Endothelial cell of umbilical vein (primary cell): Measurements from ENCODE around the gene GRIA3. TPM values are rescaled to one million over a fixed set of nuclear protein-coding genes. Genes with fewer than 3 reads are reported as not detected.

ENCODE experiments used
- BruUV-seq: library from RNA; stranded (reverse); fragments of 400-500 nt; replicated peaks from 2 replicates; lab custom pipeline; 2021; lab: Mats Ljungman, UMichigan
- CTCF ChIA-PET: fragments of 300-600, 350-600 bp; sonication (Branson Sonifier 250); formaldehyde crosslinking; loops from one replicate; lab custom pipeline; 2021; ENCODE audit warnings: antibody characterized with exemption, inconsistent platforms; lab: Charles Lee
- POLR2A ChIA-PET: fragments of 300-600, 350-600 bp; sonication (Branson Sonifier 250); formaldehyde crosslinking; loops from one replicate; lab custom pipeline; 2021; ENCODE audit warnings: antibody characterized with exemption, inconsistent platforms; lab: Charles Lee
- DNase-seq: peaks from one replicate; pipeline ENCODE4 v3.0.0-alpha.2; 2011; ENCODE audit warnings: low read depth, low spot score
- FAIRE-seq: peaks from 2 replicates; lab custom pipeline; 2011; peaks lifted over from hg19 to GRCh38; lab: Jason Lieb, UNC
- H2AFZ ChIP-seq: 2 replicates; pipeline ENCODE4 v1.6.0; 2012; ENCODE audit warnings: low read depth, low read length, control low read depth, inconsistent platforms
- H3K27ac ChIP-seq: 2 replicates; pipeline ENCODE4 v1.5.1; 2011; ENCODE audit warnings: low read depth, mild to moderate bottlenecking, control low read depth, low read length, moderate library complexity; ENCODE audit not compliant: insufficient read depth
- H3K27me3 ChIP-seq, 2 experiments: 2 replicates each; pipeline versions ENCODE4 v1.6.0 to v1.6.1; 2011; ENCODE audit warnings: low read length in 2 of 2, mixed read lengths in 1 of 2; ENCODE audit not compliant: control insufficient read depth in 2 of 2, insufficient read depth in 2 of 2
- H3K36me3 ChIP-seq, 2 experiments: 2 replicates in 1 of 2; 3 replicates in 1 of 2; pipeline ENCODE4 v1.5.1; 2011; ENCODE audit warnings: low read length in 2 of 2, mild to moderate bottlenecking in 1 of 2, moderate library complexity in 1 of 2; ENCODE audit not compliant: control insufficient read depth in 2 of 2, insufficient read depth in 2 of 2; ENCODE audit errors: extremely low read depth in 1 of 2
- H3K4me1 ChIP-seq: 3 replicates; pipeline ENCODE4 v1.5.1; 2011; ENCODE audit warnings: mild to moderate bottlenecking, low read length; ENCODE audit not compliant: control insufficient read depth, insufficient read depth; ENCODE audit errors: extremely low read depth
- H3K4me2 ChIP-seq: 2 replicates; pipeline ENCODE4 v1.6.1; 2011; ENCODE audit warnings: low read length, control low read depth, mixed read lengths; ENCODE audit not compliant: insufficient read depth
- H3K4me3 ChIP-seq, 3 experiments: fragments of 200-600 bp in 1 of 3; sonication (generic), shearing (Covaris generic) in 1 of 3; replicated peaks in 1 of 3; 2 replicates each; pipeline ENCODE4 v1.5.1; 2011 to 2016; ENCODE audit warnings: control low read depth in 3 of 3, low read length in 3 of 3, mild to moderate bottlenecking in 2 of 3, inconsistent platforms in 1 of 3, low read depth in 1 of 3, moderate library complexity in 1 of 3; ENCODE audit not compliant: insufficient read depth in 1 of 3
- H3K79me2 ChIP-seq: 2 replicates; pipeline ENCODE4 v1.6.0; 2012; ENCODE audit warnings: low read length, inconsistent platforms; ENCODE audit not compliant: control insufficient read depth, insufficient read depth
- H3K9ac ChIP-seq: replicated peaks from 2 replicates; pipeline ENCODE3; 2011; ENCODE audit warnings: low read length, control low read depth; ENCODE audit not compliant: insufficient read depth; ENCODE audit errors: extremely low read depth
- H3K9me1 ChIP-seq: replicated peaks from 3 replicates; pipeline ENCODE4 v1.6.0; 2011; ENCODE audit warnings: mild to moderate bottlenecking, low read length; ENCODE audit not compliant: control insufficient read depth, insufficient read depth; ENCODE audit errors: extremely low read depth
- H3K9me3 ChIP-seq: replicated peaks from 2 replicates; pipeline ENCODE4 v1.5.1; 2012; ENCODE audit warnings: low read length, inconsistent platforms; ENCODE audit not compliant: control insufficient read depth, insufficient read depth
- H4K20me1 ChIP-seq: replicated peaks from 2 replicates; pipeline ENCODE3; 2011; ENCODE audit warnings: mild to moderate bottlenecking, low read length; ENCODE audit not compliant: control insufficient read depth, insufficient read depth; ENCODE audit errors: extremely low read depth
- EZH2 ChIP-seq: IDR thresholded peaks from 2 replicates; pipeline ENCODE4 v1.6.1; 2012; ENCODE audit warnings: borderline replicate concordance, low read depth, mild to moderate bottlenecking, moderate library complexity, low read length, inconsistent platforms; ENCODE audit not compliant: severe bottlenecking
- FOS ChIP-seq: IDR thresholded peaks from 2 replicates; pipeline ENCODE4 v1.6.1; 2011; ENCODE audit warnings: mild to moderate bottlenecking, low read length, moderate library complexity, borderline replicate concordance; ENCODE audit not compliant: insufficient read depth
- GATA2 ChIP-seq: IDR thresholded peaks from 2 replicates; pipeline ENCODE4 v1.7.0; 2011; ENCODE audit warnings: low read depth, mild to moderate bottlenecking, moderate library complexity, mixed read lengths, low read length; ENCODE audit not compliant: insufficient read length, insufficient read depth
- JUN ChIP-seq: IDR thresholded peaks from 2 replicates; pipeline ENCODE4 v1.6.1; 2011; ENCODE audit warnings: borderline replicate concordance, low read depth; ENCODE audit not compliant: insufficient read length, insufficient read depth
- MYC ChIP-seq: IDR thresholded peaks from one replicate; pipeline ENCODE4 v1.6.1; 2011; ENCODE audit warnings: mild to moderate bottlenecking, low read depth, low read length
- POLR2A ChIP-seq: IDR thresholded peaks from 2 replicates; pipeline ENCODE4 v1.6.1; 2012; ENCODE audit warnings: low read depth, mild to moderate bottlenecking, control low read depth, low read length
- POLR2AphosphoS5 ChIP-seq: IDR thresholded peaks from 2 replicates; pipeline ENCODE4 v1.6.1; 2012; ENCODE audit warnings: low read depth, mild to moderate bottlenecking, control low read depth, low read length, moderate library complexity; ENCODE audit not compliant: insufficient read depth
- dilution Hi-C: fragments of 300-500 bp; cut with MboI; formaldehyde crosslinking; loops from one replicate; pipeline ENCODE4 v1.15.0; 2019; ENCODE audit warnings: low sequenced_read_pairs; ENCODE audit not compliant: extremely low pct_ligation_motif_present
- intact Hi-C: fragments of 100-400 bp; cut with micrococcal nuclease; formaldehyde crosslinking; loops from one replicate; pipeline ENCODE4 v1.10.0; 2022
- polyA plus RNA-seq, 4 experiments: library from polyadenylated mRNA; depleted of rRNA in 3 of 4; stranded (reverse) in 3 of 4; unstranded in 1 of 4; fragments of >200 nt; gene quantifications; 2 replicates each; pipeline versions ENCODE4 v1.2.1 to v1.2.3, GENCODE V29; 2011 to 2012; ENCODE audit warnings: missing spikeins in 1 of 4
- total RNA-seq: library from RNA; stranded (reverse); gene quantifications from 2 replicates; pipeline ENCODE4 v1.2.3, GENCODE V29; 2021
- TF ChIP-seq, protein P1 (sequence below): IDR thresholded peaks from 2 replicates; pipeline ENCODE4 v1.6.1; 2011; ENCODE audit not compliant: insufficient read depth, insufficient read length
- TF ChIP-seq, protein P2 (sequence below), 2 donors: IDR thresholded peaks; 1 replicate in 1 of 2; 2 replicates in 1 of 2; pipeline ENCODE4 v1.5.1; 2011; ENCODE audit warnings: low read length in 2 of 2, mild to moderate bottlenecking in 2 of 2, moderate library complexity in 2 of 2, control low read depth in 1 of 2, inconsistent platforms in 1 of 2, low read depth in 1 of 2; ENCODE audit not compliant: insufficient read depth in 1 of 2; ENCODE audit errors: extremely low read depth in 1 of 2

The GRIA3 gene
- total and polyA plus RNA-seq, 2 donors (not counting 3 experiments of a cell fraction or from before 2014, with no cell fraction given): not detected

DNA sequence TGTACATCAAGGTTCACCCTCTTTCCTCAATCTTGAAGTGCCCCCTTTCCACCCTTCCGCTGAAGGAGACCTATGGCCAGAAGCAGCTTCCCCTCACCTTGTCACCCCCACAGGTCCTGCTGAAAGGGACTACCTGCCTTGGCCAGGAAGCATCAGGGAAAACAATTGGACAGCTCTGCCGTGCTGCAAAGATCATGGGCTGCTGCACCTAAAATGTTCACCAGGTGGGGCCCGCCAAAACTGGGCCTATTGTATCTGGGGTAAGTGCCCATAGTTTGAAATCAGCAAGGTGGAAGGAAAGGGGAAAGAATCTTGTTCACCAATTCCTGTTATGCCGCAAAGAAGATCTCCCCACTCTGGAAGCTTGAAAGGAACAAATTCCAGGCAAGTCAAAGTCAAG lies 18.4 kb downstream of the GRIA3 start:
- Histone ChIP-seq H2AFZ (no peak overlapping the region), H3K27me3 (no peaks in the 10 kb centered on the region), H3K27ac (no peak overlapping the region), H3K4me2 (no peak overlapping the region), H3K79me2 (no peaks in the 10 kb centered on the region), H3K9ac (no peak overlapping the region), H3K9me1 (no peaks in the 10 kb centered on the region), H3K4me1 (no peaks in the 10 kb centered on the region), H3K36me3 (no peaks in the 10 kb centered on the region), H3K4me3 (no peak overlapping the region), H3K9me3 (no peaks in the 10 kb centered on the region), H4K20me1 (no peaks in the 10 kb centered on the region)
- POLR2A ChIA-PET: no interaction called here
- TF ChIP-seq JUN (no peak), GATA2 (no peak), FOS (no peak), POLR2A (no peak), EZH2 (no peak)
- TF ChIP-seq, protein P1, sequence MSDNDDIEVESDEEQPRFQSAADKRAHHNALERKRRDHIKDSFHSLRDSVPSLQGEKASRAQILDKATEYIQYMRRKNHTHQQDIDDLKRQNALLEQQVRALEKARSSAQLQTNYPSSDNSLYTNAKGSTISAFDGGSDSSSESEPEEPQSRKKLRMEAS: no peak
- intact Hi-C loops: no loop called here
- no peak for FAIRE-seq
- dilution Hi-C loops: no loop called here
- CTCF ChIA-PET: no interaction called here
- DNase-seq: no peak
- BruUV-seq: no TSS peak

DNA sequence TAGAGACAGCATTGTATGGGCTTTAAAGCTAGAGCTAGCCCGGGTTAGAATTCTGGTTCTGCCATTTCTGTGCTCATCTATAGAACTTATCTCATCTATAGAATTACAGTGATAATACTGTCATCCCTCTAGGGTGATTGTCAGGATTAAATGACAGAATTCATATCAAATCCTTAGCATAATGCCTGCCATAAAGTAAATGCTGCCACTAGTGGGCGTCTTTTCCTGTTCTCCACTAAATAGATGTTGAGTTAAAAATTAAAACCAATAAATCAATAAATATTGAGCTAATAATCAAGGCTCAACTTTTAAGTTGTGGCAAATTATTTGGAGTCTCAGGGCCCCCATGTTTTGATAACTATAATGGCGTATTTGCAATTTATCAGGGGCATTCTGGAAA lies 19.7 kb downstream of the GRIA3 start:
- POLR2A ChIA-PET: no interaction called here

More for the DNA sequence above, 19.7 kb downstream of the GRIA3 start:
- H3K79me2 ChIP-seq: no peaks in the 10 kb centered on the region
- H3K4me2 ChIP-seq: no peak overlapping the region
- no peak overlapping the region for H3K4me3 ChIP-seq
- H3K27ac ChIP-seq: no peak overlapping the region
- no peaks in the 10 kb centered on the region for H3K9me1 ChIP-seq
- H3K4me1 ChIP-seq: no peaks in the 10 kb centered on the region
- DNase-seq (no peak), FAIRE-seq (no peak)
- H2AFZ ChIP-seq: no peak overlapping the region
- CTCF ChIA-PET: no interaction called here
- intact Hi-C loops (no loop called here), dilution Hi-C loops (no loop called here)
- H3K9ac ChIP-seq: no peak overlapping the region
- H3K36me3 ChIP-seq: no peaks in the 10 kb centered on the region
- H3K27me3 ChIP-seq: no peaks in the 10 kb centered on the region
- no peaks in the 10 kb centered on the region for H4K20me1 ChIP-seq
- TF ChIP-seq MYC: no peak
- TF ChIP-seq FOS: no peak
- TF ChIP-seq POLR2A: no peak
- no peak for TF ChIP-seq GATA2
- TF ChIP-seq, protein P2, sequence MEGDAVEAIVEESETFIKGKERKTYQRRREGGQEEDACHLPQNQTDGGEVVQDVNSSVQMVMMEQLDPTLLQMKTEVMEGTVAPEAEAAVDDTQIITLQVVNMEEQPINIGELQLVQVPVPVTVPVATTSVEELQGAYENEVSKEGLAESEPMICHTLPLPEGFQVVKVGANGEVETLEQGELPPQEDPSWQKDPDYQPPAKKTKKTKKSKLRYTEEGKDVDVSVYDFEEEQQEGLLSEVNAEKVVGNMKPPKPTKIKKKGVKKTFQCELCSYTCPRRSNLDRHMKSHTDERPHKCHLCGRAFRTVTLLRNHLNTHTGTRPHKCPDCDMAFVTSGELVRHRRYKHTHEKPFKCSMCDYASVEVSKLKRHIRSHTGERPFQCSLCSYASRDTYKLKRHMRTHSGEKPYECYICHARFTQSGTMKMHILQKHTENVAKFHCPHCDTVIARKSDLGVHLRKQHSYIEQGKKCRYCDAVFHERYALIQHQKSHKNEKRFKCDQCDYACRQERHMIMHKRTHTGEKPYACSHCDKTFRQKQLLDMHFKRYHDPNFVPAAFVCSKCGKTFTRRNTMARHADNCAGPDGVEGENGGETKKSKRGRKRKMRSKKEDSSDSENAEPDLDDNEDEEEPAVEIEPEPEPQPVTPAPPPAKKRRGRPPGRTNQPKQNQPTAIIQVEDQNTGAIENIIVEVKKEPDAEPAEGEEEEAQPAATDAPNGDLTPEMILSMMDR (IDR thresholded peaks at IDR 0.05; ENCODE audit: extremely low read depth in 1 of 2, insufficient read depth in 1 of 2, low read depth in 1 of 2, low read length in 2 of 2): no peak
- TF ChIP-seq EZH2: no peak
- TF ChIP-seq POLR2AphosphoS5: no peak
- TF ChIP-seq, protein P1: no peak
- TF ChIP-seq JUN: no peak
- no peaks in the 10 kb centered on the region for H3K9me3 ChIP-seq
- BruUV-seq: no TSS peak
